ENCODE results near the gene PTPN23.

GRCh38 chr3:47359323-47359722 lies 21.5 kb upstream of the PTPN23 start:
- TF ChIP-seq CTCF (IDR thresholded peaks at IDR 0.05) = no peak
- no peak for TF ChIP-seq POLR2A (IDR thresholded peaks at IDR 0.05)

Measured in body of pancreas (tissue), 4 donors.